GM12873 (cell line): ENCODE measurements around the gene PDE4D.

Source experiments
- CTCF ChIP-seq: IDR thresholded peaks from 2 replicates; pipeline ENCODE4 v1.5.1; 2012; ENCODE audit warnings: low read depth, mild to moderate bottlenecking, moderate library complexity, low read length, control low read depth; ENCODE audit not compliant: insufficient read depth; ENCODE audit errors: missing control alignments

Gene PDE4D

GRCh38 chr5:59564895-59565294 is 328.6 kb downstream of the PDE4D start:
- TF ChIP-seq CTCF: no peak

- no peak for TF ChIP-seq CTCF
Observed at GRCh38 chr5:59562756-59563389, 330.7 kb downstream of the PDE4D start.

GRCh38 chr5:59560553-59560952 is 333.0 kb downstream of the PDE4D start:
- TF ChIP-seq CTCF: no peak

- TF ChIP-seq CTCF: no peak
Observed at GRCh38 chr5:59559847-59560246, 333.7 kb downstream of the PDE4D start.

- TF ChIP-seq CTCF: no peak
Observed at GRCh38 chr5:59559323-59559722, 334.2 kb downstream of the PDE4D start.

GRCh38 chr5:59558501-59558900 is 335.0 kb downstream of the PDE4D start:
- TF ChIP-seq CTCF: no peak

- no peak for TF ChIP-seq CTCF
Observed at GRCh38 chr5:59557572-59557971, 336.0 kb downstream of the PDE4D start.
